Dedifferentiated amniotic fluid mesenchymal stem cell (primary cell): ENCODE data around the gene TNFRSF8.

Experiments used
- DNase-seq: peaks from one replicate; pipeline ENCODE4 v3.0.0-alpha.2; 2016; ENCODE audit errors: extremely low spot score

TNFRSF8 gene

DNA sequence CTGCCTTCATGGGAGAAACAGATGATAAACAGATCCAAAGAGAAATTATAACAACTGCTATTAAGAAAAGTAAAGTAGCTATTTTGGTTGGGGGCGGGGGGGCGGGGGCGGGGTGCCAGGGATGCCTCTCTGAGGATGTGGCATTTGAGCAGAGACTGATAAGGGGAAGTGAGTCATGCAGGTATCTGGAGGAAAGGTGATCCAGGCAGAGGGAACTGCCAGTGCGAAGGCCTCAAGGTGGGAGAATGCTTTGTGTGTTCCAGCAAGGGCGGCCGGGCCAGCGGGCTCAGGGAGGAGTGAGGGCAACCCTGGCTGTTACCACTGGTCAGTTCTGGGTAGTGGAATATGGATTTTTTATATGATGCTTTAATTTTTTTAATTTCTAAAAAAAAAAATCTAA, 96.7 kb downstream of the TNFRSF8 start:
- no peak for DNase-seq

DNA sequence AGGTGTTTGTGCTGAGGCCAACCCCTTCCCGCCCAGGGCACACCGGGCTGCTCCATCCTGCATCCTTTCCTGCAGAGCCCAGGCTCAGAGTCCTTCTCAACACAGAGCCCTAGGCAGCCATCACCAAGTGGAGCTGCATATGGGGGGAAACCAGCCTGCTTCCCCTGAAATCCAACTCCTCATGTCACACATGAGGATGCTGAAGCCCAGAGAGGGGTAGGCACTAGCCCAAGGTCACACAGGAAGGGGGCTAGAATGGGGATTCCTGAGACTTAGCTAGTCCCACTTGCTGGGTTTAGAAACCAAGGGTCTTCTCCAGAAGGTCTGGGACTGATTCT, 98.2 kb downstream of the TNFRSF8 start:
- DNase-seq = no peak

DNA sequence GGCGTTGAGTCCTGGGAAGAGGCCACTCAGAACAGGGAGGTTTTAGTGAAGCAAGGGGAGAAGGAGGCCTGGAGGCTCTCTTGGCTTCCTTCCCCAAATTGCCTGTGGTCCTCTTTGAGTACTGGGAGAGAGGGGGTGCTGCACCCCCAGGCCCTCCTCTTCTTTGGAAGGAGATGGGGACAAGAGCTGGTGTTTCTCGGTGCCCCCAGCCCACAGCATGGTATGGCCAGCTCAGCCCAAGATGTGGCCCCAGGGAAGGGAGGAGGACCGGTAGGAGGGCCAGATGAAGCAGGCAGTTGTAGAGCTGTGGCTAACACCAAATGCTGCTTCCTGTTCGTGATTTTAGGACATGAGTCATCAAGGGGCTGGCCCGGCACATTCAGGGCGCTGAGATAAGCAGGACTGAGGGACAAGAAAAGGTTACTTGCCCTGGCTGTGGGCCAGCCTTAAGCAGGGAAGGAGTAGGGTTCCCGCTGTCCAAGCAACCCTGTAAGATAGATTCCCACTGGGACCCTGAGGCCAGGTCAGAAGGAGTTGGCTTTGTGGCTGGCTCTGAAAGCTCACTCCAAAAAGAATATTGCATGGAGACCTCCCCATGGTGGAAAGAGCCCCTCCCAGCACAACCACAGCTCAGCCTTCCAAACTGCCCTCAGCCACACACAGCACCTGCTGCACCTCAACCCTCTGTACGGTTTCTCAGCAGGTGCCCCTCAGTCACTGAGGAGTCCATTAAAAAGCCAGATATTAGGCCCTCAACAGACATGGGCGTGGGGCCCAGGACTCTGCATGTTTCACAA, 98.8 kb downstream of the TNFRSF8 start:
- DNase-seq = peak; percentile 73

- no peak for DNase-seq
Observed at GRCh38 chr1:12162459-12163137, 99.5 kb downstream of the TNFRSF8 start.

- DNase-seq = no peak
Observed at GRCh38 chr1:12163210-12163609, 100.1 kb downstream of the TNFRSF8 start.

DNA sequence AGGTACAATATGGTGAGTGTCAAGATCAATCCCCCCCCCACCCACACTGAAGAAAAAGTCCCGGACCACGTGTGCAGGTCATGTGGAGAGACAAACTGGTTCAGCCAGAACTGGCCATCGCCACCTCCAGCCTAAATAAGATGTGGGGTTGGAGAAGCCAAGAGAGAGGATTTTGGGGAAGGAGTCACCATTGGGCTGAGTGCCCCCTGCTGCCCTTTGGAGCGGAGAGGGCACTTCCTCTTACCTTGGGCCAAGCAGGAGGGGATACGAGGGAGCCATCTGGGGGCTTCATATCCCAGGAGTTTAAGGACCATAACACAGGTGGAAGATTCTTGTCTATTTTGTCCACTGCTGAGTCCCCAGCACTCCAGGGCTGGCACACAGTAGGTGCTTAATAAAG, 101.1 kb downstream of the TNFRSF8 start:
- DNase-seq = no peak

GRCh38 chr1:12165342-12165741, 102.2 kb downstream of the TNFRSF8 start:
- no peak for DNase-seq

DNA sequence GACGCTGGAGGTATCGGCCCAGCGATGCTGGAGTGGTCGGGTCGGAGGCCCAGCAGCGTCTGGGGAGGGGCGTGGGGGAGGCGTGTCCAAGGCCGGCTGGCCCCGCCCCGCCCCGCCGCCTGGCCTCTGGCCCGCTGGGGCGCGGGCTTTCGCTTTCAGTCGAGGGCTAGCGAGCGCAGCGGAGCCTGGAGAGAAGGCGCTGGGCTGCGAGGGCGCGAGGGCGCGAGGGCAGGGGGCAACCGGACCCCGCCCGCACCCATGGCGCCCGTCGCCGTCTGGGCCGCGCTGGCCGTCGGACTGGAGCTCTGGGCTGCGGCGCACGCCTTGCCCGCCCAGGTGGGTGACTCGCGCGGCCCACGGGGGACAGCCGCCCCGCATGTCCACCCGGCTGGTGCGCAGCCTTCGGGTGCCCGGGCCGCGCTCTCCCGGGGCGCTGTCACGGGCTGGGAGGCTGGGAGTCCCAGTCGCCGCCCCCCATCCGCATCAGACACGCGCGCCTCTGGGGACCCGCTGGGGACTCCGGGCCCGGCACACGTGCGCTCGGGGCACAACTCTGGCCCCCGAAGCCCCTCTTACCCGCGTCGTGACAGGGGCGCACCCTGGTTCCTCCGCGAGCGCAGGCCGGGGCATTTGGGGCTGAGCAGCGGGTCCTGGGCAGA, 103.9 kb downstream of the TNFRSF8 start, which contains the start of gene TNFRSF1B:
Gene TNFRSF1B (plus strand): TSS at position 158 of the 659 bp plus-strand sequence. CDS start 101 bp downstream, at position 259.
- DNase-seq = no peak

- DNase-seq = no peak
Observed at GRCh38 chr1:12167493-12168429, 104.7 kb downstream of the TNFRSF8 start.

- DNase-seq = no peak
Observed at GRCh38 chr1:12168451-12169160, 105.5 kb downstream of the TNFRSF8 start.

GRCh38 chr1:12169442-12170135, 106.5 kb downstream of the TNFRSF8 start:
- no peak for DNase-seq

DNA sequence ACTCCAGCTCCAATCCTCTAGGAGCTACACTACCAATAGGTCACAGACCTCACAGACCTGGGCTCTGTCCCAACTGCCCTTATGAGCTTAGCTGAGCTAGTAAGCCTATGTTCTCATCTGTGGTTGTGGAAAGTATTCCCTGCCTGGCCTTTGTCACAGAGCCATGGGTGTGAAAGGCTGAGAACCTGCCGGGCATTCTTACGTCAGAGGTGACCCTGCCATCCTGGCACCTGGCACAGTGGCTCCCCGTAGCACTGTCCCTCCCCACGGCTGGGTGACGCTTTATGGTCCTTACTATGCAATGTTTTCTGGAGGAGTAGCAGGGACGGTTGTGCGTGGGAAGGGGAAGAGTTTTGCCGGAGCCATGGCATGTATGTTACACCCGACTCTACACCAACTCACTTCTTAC, 107.2 kb downstream of the TNFRSF8 start:
- DNase-seq = no peak

DNA sequence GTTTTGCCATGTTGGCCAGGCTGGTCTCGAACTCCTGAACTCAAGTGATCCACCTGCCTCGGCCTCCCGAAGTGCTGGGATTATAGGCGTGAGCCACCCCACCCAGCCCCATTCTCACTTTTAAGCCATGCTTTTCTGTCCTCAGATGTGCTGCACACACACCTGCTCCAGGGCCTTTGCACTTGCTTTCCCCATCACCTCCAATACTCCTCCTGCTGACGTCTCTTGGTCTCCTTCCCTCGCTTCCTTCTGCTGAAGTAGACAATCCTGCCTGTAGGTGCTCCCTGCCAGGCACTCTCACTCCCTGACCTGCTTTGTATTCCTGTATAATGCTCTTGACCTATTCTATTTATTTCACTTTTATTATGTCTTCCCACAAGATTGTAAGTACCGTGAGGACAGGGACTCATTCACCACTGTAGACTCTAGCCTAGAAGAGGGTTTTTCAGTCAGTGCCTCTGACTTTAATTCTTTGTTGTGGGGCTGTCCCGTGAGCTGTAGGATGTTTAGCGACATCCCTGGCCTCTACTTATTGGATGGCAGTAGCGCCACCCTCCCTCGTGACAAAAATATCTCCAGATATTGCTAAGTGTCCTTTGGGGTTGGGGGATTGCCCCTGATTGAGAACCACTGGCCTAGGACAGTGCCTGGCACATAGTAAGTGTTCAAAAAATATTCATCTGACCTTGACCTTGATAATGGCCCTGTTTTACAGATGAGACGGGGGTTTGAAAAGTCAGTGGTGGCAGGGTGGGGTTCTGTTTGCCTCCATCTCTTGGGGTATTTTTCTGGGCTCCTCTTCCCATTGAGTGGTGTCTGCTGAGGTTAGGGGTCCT, 108.3 kb downstream of the TNFRSF8 start:
- DNase-seq = no peak

GRCh38 chr1:12172042-12172851, 109.1 kb downstream of the TNFRSF8 start:
- DNase-seq = no peak

- no peak for DNase-seq
Observed at GRCh38 chr1:12173041-12173509, 110.0 kb downstream of the TNFRSF8 start.

GRCh38 chr1:12173631-12174121, 110.6 kb downstream of the TNFRSF8 start:
- no peak for DNase-seq

- DNase-seq = no peak
Observed at GRCh38 chr1:12174924-12175810, 112.1 kb downstream of the TNFRSF8 start.
